ENCODE data around the gene CD200.
"Not testable (repeated sequence)": the region's sequence is repeated elsewhere in the genome, so short reads cannot be mapped to it uniquely, and the experiment has no call there.

Gene CD200

GRCh38 chr3:112360561-112360960 lies 27.6 kb downstream of the CD200 start:
- no peak for DNase-seq (ENCODE audit: low read depth)

- no peak for DNase-seq (ENCODE audit: low read depth)
Measured at GRCh38 chr3:112362221-112362620, 29.3 kb downstream of the CD200 start.

GRCh38 chr3:112364291-112364690 lies 31.3 kb downstream of the CD200 start:
- DNase-seq (ENCODE audit: low read depth): no peak

- no peak for DNase-seq (ENCODE audit: low read depth)
Measured at GRCh38 chr3:112365035-112365434, 32.1 kb downstream of the CD200 start.

GRCh38 chr3:112365636-112366035 lies 32.7 kb downstream of the CD200 start:
- no peak for DNase-seq (ENCODE audit: low read depth)

GRCh38 chr3:112366522-112366921 lies 33.6 kb downstream of the CD200 start:
- no peak for DNase-seq (ENCODE audit: low read depth)

- DNase-seq (ENCODE audit: low read depth): no peak
Measured at GRCh38 chr3:112371569-112371968, 38.6 kb downstream of the CD200 start.

- no peak for DNase-seq (ENCODE audit: low read depth)
Measured at GRCh38 chr3:112372396-112372795, 39.4 kb downstream of the CD200 start.

GRCh38 chr3:112373476-112373875 lies 40.5 kb downstream of the CD200 start:
- no peak for DNase-seq (ENCODE audit: low read depth)

- DNase-seq (ENCODE audit: low read depth): no peak
Measured at GRCh38 chr3:112373924-112374323, 41.0 kb downstream of the CD200 start.

- DNase-seq (ENCODE audit: low read depth): no peak
Measured at GRCh38 chr3:112374333-112374734, 41.4 kb downstream of the CD200 start.

- DNase-seq (ENCODE audit: low read depth): no peak
Measured at GRCh38 chr3:112375117-112375516, 42.2 kb downstream of the CD200 start.

GRCh38 chr3:112376241-112376911 lies 43.4 kb downstream of the CD200 start:
- no peak for DNase-seq (ENCODE audit: low read depth)

GRCh38 chr3:112376992-112377391 lies 44.0 kb downstream of the CD200 start:
- no peak for DNase-seq (ENCODE audit: low read depth)

- DNase-seq (ENCODE audit: low read depth): no peak
Measured at GRCh38 chr3:112377568-112378071, 44.7 kb downstream of the CD200 start.

GRCh38 chr3:112378347-112378746 lies 45.4 kb downstream of the CD200 start:
- not testable (repeated sequence) for DNase-seq (ENCODE audit: low read depth)

- DNase-seq (ENCODE audit: low read depth): no peak
Measured at GRCh38 chr3:112379020-112379690, 46.2 kb downstream of the CD200 start.

GRCh38 chr3:112381673-112382542 lies 49.0 kb downstream of the CD200 start:
- DNase-seq (ENCODE audit: low read depth): no peak

- DNase-seq (ENCODE audit: low read depth): no peak
Measured at GRCh38 chr3:112382543-112383160, 49.7 kb downstream of the CD200 start.

GRCh38 chr3:112384769-112385168 lies 51.8 kb downstream of the CD200 start:
- no peak for DNase-seq (ENCODE audit: low read depth)

GRCh38 chr3:112388972-112389371 lies 56.0 kb downstream of the CD200 start:
- no peak for DNase-seq (ENCODE audit: low read depth)

GRCh38 chr3:112389961-112390360 lies 57.0 kb downstream of the CD200 start:
- DNase-seq (ENCODE audit: low read depth): no peak
